Measurements from ENCODE around the gene L3MBTL2.

L3MBTL2 gene

DNA sequence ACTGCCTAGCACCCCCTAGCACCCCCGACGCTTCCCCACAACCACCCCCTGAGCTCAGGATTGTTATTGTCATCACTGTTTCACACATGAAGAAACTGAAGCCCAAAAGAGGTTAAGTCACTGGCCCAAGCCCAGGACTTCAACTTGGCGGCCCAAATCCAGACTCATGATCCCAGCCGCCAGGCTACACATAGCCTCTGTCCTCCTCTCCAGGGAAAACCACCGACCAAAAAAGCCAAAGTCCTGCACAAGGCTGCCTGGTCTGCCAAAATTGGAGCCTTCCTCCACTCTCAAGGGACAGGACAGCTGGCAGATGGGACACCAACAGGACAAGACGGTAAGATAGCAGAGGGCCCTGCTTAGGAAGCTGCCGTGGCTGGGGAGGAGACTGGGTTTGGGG lies 10.8 kb downstream of the L3MBTL2 start:
- DNase-seq, result no peak

DNA sequence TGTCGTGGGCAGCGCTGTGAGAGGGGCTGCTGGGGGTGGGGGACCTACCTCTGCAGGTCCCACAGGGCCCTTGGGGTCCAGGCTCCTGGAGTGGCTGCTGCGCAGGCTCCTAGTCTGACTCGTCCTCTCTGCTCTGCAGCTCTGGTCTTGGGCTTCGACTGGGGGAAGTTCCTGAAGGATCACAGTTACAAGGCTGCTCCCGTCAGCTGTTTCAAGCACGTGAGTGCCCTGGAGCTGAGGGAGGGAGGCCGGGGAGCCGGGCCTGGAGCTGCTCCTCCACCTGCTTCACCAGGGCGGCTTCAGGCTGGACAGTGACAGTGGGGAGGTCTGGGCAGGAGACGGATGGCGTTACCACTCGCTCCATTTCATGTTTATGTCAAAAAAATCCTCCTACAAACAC lies 11.9 kb downstream of the L3MBTL2 start:
- DNase-seq, result no peak

DNA sequence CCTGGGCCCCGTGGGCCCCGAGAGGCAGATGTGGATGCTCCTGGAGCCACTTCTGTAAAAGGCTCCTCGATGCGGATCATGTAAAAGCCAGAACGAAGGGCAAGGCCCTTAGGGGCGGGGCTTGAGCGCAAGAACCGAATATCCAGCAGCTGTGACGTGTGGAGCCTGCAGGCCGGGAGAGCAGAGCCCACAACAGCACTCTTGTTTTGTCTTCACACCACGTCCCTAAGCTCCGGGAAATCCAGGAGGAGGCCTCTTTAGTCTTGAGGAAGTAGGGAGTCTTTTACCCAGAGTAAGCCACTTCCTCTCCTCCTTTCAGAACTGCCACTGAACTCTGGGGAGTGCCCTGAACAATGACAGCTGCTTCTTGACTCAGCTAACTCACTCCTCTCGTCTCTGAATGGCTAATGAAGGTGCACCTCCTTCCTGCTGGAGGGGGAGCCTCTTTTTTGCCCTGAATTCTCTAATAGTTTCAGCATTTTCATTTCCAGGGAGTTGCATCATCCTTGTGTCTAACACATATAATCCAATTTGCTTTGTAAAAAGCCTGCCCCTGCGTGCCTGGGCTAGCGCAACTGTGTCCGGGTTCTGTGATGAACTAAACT lies 12.5 kb downstream of the L3MBTL2 start:
- peak; percentile 43 for DNase-seq

DNA sequence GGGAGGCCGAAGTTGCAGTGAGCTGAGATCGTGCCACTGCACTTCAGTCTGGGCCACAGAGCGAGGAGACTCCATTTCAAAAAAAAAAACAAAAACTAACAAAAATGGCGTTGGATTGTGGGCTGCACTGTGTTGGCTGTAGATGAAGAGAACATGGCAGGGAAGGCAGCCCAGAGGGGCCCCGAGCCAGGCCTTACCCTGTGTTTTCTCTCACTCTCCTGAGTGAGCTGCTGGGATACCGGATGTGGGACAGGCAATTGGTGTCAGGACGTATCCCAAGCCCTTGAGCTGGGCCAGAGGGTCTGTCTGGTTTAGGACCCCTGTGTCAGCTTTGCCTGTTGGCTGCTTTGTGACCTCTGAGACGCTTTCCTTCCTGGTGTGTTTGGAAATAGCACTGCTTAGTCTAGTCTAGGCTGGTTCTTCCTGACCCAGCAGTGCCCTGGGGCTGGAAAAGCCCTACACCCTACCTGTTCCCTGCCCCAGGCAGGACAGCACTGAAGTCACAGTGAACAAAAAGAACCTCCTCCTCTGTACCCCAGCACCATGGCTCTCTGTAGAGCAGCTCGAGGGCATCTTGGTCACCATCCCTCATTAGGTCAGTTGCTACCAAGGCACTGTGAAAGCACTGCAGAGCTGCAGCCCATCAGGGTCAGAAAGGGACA lies 17.9 kb downstream of the L3MBTL2 start:
- no peak for DNase-seq

DNA sequence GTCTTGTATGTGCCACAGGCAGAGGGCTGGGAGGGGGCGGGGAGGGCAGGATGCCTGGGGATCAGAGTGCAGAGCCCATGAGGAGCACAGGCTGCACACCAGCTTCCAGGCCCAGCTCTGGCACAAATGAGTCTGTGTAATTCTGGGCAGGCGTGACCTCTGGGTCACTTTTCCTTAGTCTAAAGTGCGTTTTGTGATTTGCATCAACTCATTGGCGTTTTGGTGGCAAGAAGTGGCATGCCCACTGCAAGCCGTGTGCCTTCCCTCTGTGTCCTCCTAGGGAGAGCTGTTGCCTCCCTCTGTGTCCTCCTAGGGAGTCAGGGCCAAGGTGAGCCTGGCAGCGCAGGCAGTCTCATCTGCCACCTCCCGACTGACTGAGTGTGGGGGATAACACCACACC lies 18.4 kb downstream of the L3MBTL2 start:
- no peak for DNase-seq

DNA sequence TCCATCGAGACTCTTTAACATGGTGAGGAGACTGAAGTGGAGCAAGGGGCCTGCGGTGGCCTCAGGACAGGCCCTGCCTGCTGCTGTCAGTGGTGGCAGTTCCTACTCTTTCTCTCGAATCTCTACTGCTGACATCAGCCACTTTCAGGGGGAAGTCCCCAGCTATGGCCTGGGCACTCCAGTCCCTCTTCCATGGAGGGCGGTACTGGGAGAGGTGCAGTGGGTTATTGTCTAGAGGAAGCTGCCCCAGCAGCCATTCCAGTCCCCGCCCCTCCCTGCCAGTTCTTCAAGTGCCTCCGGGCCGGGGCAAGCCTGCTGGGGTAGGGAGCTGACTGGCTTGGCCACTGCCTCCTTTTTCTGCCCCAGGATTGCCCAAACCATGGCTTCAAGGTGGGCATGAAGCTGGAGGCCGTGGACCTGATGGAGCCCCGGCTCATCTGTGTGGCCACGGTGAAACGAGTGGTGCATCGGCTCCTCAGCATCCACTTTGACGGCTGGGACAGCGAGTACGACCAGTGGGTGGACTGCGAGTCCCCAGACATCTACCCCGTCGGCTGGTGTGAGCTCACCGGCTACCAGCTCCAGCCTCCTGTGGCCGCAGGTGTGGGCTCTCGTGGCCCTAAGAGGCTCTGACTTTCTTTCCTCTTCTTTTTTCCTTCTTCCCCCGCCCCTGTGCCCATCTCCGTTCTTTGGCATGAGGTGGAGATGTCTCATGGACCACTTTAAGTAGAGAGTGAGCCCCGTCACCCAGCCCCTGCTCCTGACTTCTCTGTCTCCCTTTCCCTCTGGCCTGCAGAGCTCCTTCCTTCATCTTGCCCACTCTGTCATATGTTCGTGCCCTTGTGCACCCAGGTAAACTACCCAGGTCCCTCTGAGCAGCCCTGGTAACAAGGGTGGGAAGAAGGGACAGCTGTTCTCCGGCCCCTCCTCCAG lies 21.9 kb downstream of the L3MBTL2 start:
- no peak for DNase-seq

DNA sequence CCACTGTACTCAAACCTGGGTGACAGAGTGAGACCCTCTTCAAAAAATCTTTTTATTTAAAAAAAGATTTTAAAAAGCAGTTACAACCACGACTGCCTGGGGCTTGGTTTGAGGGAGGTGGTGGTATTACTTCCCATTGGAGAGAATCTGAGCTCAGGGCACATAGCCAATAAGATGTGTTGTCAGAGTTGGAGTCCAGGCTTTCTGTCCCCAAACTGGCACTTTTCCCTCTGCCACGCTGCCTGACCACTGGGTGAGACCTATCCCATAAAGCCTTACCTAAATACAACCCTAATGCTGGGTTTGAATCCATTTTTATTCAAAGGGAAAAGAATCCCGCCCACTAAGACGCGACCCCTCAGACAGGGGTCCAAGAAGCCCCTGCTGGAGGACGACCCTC lies 24.1 kb downstream of the L3MBTL2 start:
- DNase-seq, result no peak

DNA sequence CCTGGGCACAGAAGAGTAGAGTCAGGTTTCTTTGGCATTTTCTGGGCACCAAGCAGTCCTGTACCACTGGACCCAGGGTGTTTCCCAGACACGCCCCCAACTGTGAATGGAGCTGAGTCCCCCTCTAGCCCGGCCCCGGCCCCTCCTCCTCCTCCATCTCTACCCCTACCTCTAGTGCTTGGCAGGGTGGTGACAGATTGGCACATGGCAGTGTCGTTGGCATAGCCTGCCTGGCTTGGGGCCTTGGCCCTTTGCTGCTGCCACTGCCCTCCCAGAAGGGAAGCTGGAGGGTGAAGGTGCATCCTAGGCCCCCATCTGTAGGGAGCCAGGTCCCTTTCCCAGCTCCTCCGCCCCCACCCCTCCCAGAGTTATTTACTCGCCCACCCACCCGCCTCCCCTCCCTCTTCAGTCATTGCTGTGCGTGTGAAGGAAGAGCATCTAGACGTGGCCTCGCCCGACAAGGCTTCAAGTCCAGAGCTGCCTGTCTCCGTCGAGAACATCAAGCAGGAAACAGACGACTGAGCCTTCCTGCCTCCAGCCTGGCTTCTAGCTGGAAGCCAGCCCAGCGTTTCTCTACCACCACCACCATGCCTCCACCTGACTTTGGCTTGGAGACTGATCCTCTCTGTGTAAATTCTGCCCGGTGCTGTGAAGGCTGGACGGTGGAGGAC lies 24.8 kb downstream of the L3MBTL2 start:
- DNase-seq, result no peak

DNA sequence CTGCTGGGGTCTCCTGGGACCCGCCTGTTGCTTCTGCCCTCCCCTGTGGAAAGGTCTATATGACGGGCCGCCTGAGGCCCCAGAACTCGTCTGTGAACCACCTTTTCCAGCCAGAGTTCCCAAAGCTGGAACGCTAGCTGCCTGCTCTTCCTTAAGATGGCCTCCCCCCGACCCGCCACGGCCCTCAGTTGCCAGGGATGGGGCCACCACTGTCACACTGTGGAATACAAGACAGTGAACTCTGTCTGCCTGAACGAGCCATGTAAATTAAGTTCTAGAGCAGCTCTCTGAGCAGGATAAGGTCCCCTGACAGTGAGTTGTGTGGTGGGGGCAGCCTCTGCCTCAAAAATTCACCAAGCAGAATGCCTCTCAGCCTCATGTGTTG lies 25.3 kb downstream of the L3MBTL2 start:
- no peak for DNase-seq

DNA sequence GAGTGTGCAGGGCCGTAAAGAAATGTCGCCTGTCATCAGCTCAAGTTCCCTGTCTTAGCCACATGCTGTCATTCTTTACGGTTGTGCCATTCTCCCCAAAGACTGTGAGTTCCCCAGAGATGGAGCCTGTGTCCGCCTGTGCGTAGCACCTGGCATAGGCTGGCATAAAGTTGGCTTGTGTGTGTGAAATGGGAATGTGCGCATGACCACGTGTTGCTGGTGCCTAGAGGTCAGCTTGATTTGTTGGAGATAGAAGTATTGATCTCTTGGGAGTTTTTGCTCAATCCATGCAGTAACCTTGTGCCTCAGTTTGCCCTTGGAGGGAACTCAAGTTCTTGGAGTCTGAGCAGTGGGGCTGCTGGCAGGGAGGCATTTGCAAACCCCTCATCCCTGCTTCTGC lies 26.3 kb downstream of the L3MBTL2 start:
- DNase-seq, result no peak

DNA sequence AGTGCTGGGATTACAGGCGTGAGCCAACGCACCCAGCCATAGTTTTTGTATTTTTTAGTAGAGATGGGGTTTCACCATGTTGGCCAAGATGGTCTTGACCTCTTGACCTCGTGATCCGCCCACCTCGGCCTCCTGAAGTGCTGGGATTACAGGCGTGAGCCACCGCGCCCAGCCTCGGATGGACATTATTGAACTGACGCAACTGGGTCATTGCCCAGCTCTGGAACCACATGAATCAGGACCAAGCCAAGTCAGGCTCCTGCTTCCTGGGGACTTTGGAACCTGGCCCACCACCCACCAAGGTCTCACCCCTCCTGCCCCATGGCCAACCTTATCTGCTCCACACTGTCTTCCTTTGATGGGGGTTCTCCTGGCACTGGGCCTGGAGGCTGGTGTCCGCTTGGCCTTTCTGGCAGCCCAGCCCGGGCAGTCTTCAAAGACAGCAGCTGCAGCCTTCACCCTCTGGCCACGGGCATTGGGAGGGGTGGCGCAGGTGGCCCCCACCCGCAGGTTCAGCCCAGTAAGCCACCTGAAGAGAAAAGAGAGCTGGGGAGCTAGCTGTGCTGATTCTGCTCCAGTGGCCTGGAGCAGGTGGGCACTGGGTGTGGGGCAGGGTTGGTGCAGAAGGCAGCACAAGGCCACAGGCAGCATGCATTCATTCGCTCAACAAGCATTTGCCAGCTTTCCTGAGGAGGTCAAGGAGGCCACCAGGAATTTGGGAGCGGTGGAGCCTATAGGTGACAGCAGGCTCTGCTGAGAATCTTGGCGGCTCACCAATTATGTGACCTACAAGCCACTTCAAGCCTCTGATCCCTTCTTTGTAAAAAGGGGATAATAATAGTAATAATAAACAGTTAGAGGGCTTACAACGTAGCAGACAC lies 29.9 kb downstream of the L3MBTL2 start:
- DNase-seq, result no peak

DNA sequence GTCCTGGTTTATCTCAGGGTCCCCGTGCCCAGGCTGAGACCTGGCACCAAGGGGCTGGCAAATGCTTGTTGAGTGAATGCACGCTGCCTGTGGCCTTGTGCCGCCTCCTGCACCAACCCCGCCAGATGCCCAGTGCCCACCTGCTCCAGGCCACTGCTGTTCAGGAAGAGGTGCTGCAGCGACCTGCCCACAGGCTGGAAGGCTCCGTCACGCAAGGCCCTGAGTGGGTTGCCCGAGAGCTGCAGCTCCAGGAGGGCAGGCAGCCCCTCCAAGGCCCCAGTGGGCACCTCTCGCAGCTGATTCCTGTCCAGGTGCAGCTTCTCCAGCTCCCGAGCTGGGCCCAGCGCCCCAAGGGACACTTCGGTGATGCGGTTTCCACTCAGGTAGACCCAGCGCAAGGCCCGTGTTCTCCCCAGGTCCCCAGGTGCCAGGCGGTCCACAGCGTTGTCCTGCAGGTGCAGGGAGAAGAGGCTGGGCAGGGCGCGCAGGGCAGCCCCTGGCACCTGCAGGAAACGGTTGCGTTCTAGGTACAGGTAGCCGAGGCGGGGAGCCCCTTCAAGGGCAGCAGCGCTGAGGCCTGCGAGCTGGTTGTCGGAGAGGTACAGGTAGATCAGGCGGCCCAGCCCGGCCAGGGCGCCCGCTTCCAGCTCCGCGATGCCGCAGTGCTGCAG lies 32.1 kb downstream of the L3MBTL2 start:
- no peak for DNase-seq

DNA sequence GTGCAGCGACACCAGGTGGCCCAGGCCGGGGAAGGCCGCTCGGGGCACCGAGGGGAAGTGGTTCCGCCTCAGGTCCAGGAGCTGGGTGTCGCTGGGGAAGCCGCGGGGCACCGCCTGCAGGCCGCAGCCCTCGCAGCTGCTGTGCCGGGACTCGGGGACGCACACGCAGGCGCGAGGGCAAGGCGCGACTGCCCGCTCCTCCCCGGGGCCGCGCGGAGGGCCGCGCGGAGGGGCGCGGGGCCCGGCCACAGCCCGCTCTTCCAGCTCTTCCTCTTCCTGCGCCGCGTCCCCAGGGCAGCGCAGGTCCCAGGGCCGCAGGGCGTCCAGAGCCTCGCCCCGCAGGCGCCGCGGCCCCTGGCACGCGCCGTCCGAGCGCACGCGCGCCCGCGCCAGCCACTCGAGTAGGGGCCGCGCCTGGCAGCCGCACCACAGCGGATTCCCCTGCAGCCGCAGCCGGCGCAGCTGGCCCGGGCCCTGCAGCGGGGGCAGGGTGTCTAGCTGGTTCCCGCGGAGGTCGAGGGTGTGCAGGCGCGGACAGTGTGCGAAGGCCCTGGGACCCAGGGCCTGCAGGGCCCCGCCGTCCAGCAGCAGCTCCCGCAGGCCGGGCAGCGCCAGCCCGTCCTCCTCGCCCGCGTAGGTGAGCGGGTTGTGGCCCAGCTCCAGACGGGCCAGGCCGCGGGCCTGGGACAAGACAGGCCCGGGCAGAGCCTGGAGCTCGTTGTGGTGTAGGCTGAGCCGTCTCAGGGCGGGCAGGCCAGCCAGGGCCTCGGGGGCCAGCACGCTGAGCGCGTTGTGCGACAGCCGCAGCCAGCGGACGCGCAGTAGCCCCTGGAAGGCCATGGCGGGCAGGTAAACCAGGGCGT lies 32.8 kb downstream of the L3MBTL2 start:
- peak; percentile 78 for DNase-seq

DNA sequence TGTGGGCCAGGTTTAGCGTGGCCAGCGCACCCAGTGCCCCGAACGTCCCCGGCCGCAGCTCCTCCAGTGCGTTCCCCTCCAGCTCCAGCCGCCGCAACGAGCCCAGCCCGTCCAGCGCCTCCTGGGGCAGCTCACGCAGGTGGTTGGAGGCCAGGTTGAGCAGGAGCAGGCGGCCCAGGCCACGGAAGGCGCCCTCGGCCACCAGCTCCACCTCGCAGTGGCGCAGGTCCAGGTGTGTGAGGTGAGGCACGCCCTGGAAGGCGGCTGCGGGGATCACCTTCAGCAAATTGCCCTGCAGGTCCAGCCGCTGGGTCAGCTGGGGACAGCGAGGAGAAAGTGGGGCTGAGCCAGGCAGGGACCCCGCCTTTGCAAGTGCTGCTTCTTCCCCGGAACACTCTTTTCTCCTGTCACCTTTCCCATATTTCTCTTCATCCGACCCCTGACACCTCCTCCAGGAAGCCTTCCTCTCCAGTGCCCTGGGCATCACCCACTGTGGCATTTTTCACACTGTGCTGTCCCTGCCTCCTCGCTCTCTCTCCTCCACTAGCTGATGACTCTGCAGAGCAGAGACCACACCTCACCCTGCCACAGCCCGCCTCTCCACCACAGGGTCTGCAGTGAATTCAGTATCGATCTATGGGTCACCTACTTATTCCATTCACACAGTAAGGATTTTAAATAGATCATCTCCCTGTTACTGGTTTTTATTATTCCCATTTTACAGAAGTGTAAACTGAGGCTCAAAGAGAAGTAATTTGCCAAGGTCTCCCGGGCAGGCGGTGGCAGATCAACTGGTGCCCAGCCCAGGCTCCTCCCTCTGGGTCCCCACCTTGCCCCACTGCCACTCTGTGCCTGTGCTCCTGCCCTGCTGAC lies 33.7 kb downstream of the L3MBTL2 start:
- no peak for DNase-seq

DNA sequence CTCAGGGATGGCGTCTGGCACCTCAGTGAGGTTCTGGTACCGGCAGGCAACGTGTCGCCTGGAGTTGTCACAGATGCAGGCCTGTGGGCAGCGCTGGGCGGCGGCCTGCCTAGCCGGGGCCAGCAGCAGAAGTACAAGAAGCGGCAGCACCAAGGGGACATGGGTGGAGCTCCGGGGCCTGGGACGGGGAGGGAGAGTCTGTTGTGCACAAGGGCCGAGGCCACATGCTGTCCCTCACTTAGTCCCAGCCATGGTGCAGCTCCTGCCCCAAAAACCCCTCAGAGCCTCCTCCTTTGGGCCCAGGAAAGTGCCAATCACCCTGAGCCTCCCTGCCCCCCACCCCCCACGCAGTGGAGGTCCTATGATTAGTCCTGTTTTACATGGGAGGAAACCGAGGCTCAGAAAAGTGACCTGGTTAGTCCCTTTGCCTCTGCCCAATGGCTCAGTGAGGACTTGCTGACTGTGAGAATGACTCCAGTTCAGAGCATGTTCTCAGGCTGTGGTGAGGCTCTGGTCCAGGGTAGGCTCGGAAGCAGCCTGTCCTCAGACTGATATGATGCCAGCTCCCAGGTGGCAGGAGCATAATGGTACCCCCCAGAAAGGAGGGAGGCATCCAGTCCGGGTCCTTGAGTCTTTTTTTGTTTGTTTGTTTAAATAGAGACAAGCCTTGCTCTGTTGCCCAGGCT lies 34.5 kb downstream of the L3MBTL2 start:
- DNase-seq, result no peak

DNA sequence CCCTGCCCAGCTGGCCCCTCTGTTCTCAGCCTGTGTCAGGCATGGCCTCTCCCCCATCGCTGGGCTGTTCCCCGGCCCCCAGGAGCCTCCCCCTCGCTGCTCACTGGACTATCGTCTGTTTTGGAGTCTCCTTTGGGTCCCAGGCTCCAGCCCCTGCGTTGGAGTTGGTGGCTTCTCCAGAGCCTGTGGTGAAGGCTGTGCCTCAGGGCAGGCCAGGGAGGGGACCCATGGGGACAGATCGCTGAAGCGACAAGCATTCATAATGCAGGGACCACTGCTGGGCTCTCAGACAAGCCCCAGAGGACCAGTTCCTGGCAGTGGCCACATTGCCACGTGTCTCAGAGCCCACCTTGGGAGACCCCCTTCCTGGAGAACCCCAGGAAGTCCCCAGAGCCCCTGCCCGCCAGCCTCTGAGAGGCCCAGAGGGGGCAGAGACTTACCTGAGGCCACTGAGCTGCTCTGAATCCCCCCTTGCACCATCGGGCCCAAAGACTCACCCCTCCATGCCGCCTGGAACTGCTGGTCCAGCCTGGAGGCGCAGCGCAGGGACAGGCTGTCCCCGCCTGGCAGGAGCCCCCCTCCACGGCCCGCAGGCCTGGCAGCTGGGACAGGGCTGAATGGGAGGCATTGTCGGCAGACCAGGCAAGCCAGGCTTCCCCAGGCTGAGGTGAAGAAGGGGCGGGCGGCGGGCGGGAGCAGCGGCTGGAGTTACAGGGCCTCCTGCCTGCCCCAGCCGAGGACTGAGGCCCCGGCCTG lies 35.4 kb downstream of the L3MBTL2 start, which contains the start of gene CHADL:
Gene CHADL, minus strand, starts transcription at position 555 of the 756 bp plus-strand sequence. Its CDS starts 50 bp downstream, at position 505.
- no peak for DNase-seq

DNA sequence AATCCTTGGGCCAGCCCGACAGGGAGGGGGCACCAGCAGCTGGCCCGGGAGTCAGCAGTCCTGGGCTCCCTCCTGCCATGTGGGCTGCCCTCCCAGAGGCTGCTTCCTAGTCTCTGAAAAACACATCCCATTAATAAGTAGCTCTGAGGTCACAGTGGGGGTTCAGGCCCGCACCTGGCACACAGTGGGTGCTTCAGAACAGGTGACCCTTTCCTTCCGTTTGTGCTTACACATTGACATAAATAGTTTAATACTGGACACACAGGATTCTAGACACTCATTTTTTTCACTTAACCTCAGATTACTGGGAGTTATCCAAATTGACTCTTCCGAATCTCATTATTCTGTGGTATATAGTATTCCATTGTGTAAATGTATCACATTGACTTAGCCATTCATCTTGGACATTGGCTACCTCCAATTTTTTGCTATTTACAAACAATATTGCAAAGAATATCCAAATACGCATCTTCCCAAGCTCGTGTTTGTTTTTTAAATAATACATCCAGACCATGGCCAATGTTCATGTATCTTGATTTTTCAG lies 36.1 kb downstream of the L3MBTL2 start:
- DNase-seq, result no peak

Measured in CD4-positive, alpha-beta T cell treated with Interleukin-4 for 4 hours (primary cell).